ENCODE data around the gene CMSS1.

The CMSS1 gene

GRCh38 chr3:100003609-100004503, 186.2 kb downstream of the CMSS1 start:
- no peak for DNase-seq

- DNase-seq = no peak
These were observed 187.3 kb downstream of the CMSS1 start for GRCh38 chr3:100004931-100005330.

DNA sequence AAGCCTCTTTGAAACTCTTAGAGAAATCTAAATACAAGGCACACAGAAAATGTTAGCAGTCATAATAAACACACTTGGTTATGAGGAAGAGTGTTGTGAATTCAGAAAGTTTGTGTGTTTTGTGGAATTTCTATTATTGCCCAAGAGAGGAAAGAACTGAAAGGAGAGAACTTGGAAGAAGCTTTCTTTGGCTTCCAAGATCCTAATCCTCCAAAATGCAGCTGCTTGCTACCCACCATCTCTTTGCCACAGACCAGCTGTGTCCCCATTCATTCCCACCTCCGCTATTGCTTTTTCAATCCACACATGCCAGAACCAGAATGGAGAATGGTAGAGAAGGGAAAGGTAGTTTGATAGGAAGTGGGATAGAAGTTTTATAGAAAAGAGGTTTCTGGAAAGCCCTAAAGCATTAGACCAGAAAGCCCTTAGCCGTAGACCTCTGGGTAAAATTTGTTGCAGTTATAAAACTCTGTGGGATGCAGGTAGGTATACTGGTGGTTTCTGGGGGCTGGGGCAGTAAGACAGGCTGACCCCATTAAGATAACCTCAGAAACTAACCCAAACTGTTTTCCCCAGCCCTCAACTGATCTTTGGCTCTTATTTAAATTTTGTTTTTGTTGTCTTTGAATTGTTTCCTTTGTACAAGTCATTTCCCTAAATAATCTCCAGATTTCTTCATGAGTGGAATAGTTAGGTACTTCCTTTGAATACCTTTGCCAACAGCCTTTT, 188.2 kb downstream of the CMSS1 start:
- DNase-seq = no peak

GRCh38 chr3:100006570-100007271, 189.1 kb downstream of the CMSS1 start:
- DNase-seq = no peak

GRCh38 chr3:100007313-100007712, 189.7 kb downstream of the CMSS1 start:
- DNase-seq = no peak

DNA sequence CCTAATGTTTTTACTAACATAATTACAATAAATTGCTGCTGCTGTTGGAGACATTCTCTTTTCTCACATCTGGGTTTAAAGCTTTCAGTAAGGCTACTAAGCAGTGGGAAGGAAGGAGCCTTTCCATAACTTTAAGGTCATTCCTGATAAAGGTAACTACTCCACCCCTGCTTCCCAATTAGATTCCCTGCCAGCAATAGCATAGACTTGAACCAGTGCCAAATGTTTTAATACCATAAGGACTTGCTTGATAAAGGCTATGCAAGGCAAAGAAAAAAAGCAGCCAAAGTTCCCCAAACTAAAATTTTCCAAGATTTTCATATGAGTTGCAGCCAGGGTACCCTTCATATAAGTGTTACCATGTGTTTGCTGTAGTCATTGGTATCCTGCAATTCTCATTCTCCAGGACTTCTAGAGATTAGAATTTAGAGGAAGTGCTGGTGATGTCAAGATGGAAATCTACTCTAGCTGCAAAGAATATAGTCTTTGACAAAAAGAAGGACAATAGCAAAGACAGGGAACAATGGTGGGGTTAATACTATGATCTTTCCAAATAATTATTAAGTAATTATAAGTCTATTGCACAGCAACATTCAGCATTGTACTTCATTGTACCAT, 190.5 kb downstream of the CMSS1 start:
- DNase-seq = no peak

DNA sequence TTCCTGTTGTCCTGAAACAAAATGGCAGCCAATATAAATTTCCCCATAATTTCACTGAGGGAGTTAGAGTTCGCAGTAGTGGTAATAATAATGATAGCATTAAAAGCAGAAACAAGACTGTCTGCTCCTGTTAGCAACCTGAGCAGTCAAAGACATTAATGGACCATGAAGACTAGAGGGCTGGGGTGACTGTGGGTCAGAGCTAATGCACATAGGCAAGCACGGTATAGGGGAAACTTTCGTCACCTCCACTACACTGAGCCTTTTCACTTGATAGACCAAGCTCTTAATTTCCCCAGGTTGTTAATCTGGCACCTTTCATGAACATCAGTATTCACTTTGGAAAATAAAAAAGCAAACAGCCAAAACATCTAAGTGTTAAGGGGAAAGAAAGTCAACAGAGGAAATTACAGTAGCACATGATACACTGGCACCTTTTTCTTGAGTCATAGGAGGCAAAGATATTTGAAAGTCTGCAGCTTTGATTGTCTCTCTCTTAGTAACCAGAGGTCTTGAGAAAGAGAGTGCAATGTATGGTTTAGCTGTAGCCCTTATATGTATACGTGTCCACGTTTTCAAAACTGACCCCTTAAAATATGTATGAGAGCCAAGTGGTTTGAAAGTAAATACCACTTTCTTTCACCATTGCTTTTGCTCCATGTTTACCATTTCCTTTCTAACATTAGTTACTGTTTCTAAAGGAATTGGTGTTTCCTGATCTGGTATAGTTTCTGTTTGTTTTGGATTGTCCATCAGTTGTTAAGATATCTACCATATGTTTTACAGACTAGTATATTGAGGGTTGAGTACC, 191.8 kb downstream of the CMSS1 start:
- no peak for DNase-seq

DNA sequence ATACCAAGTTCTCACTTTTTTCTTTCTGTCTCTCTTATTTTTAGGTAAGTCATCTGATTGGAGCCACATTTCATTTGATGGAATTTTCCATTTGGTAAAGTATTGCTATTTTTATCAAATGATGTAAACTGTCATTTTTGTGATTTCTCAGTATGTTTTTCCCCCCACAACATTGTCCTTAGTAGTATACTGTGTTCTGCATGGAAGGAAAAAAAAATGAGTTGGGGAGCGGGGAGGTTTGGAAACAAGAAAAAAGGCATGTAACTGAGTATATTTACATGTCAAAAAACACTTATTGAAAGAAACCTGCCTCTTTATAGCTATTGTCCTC, 192.4 kb downstream of the CMSS1 start:
- no peak for DNase-seq

GRCh38 chr3:100018806-100019205, 201.1 kb downstream of the CMSS1 start:
- DNase-seq = no peak

GRCh38 chr3:100019719-100020118, 202.1 kb downstream of the CMSS1 start:
- no peak for DNase-seq

GRCh38 chr3:100020876-100021644, 203.4 kb downstream of the CMSS1 start:
- no peak for DNase-seq

GRCh38 chr3:100022506-100022905, 204.8 kb downstream of the CMSS1 start:
- no peak for DNase-seq

- DNase-seq = no peak
These were observed 205.5 kb downstream of the CMSS1 start for GRCh38 chr3:100023150-100023549.

- no peak for DNase-seq
These were observed 205.9 kb downstream of the CMSS1 start for GRCh38 chr3:100023595-100023994.

DNA sequence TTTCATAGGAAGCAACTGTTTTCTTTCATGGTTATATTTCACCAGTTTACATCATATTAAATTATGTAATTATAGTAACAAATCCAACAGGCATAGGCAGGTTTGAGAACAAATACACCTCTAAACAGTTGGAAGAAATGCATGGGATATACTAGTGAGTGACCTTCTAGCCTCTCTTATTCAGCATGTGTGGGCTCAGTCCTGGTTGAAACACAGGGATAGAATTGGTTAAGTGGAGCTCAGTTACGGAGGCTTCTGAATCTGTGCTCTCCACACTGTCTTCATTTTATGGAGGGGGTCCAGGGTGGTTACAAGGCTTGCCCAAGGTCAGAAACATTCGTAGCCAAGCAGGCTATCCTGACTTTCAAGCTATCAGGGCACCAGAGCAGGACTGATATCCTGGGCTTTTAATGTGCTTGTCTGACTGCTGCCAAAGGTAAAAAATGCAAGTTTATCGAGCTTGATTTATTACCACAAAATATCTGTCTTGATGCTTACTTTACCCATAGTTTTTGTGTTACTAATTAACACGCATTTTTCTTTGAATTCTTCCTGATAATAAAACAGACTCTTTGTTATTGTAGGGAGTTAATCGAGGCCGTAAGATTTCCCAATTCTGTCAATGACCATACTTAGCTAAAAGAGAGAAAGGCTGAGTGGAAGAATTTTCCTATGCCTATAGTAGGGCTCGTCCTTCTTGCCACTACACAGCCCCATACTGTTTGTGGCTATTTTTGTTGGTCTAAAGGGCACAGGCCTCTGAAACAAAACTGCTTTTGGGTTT, 207.1 kb downstream of the CMSS1 start:
- DNase-seq = no peak

DNA sequence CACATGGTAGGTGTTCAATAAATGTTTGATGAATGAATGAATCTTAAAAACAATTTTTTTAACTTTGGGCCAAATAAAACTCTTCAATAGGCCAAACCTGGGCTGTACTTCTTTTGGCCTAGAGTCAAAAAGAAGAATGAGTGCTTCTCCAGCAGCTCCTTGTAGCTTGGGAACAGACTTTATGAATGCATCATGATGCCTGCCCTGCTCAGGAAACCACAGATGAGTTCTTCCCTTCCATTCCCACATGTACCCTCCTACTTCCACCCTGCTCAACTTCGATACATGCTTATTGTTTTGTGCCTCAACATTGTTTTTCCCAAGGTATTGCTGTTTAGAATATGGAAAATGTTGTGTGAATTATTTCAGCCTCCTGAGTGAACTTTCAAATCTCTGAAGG, 209.7 kb downstream of the CMSS1 start:
- no peak for DNase-seq

DNA sequence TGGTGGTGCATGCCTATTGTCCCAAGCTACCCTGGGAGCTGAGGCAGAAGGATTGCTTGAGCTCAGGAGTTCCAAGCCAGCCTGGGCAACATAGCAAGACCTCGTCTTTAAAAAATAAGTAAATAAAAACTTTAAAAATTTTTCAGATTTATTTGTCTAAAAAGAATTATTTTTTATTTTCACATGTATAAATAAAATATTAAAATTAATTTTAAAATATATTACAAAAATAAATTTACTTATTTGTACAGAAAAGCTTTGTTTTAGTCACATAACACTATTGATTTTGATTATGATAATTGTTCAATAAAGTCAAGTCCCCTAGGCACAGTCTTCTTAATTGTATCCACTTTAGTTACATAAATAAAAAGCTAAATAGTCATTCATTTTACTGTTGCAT, 211.4 kb downstream of the CMSS1 start:
- no peak for DNase-seq

DNA sequence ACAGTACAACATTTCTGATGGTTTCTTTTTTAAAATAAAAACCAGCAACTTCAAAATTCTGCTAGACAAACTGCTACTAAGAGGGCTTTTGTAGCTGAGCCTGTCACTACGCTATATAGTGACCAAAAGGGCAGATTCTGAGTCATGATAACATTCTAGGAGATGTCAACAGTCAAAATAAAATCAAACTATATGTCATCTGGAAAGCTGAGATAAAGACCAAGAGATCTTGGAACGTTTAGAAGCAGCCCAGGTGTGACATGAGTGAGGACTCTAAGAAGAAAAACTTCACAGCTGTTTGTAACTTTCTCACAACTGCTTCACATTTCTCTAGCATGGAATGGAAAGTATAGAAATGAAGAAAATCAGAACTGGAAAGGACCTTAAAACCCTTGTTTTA, 212.0 kb downstream of the CMSS1 start:
- DNase-seq = no peak

- DNase-seq = no peak
These were observed 212.7 kb downstream of the CMSS1 start for GRCh38 chr3:100030346-100030745.

- no peak for DNase-seq
These were observed 213.3 kb downstream of the CMSS1 start for GRCh38 chr3:100030914-100031425.

- DNase-seq = no peak
These were observed 214.6 kb downstream of the CMSS1 start for GRCh38 chr3:100032243-100032642.
